IMR-90 (cell line): ENCODE results near the gene GATA2. TPM values are rescaled to one million over a fixed set of nuclear protein-coding genes. Genes with fewer than 3 reads are reported as not detected.

Experiments used
- ATAC-seq: fragments of 200-7000 bp; cut with Tn5 transposase; 2 replicates; pipeline ENCODE4 v1.9.1; 2020; ENCODE audit warnings: low read depth, mild to moderate bottlenecking, moderate library complexity
- BruUV-seq: library from RNA; stranded (reverse); fragments of 400-500 nt; replicated peaks from 2 replicates; lab custom pipeline; 2021; lab: Mats Ljungman, UMichigan
- CTCF ChIA-PET: fragments of 300-600 bp; formaldehyde crosslinking; extraction: SDS; loops from one replicate; lab custom pipeline; 2021; ENCODE audit warnings: antibody characterized with exemption; lab: Yijun Ruan, JAX
- POLR2A ChIA-PET: fragments of 300-600 bp; sonication (Branson Sonifier 250); formaldehyde crosslinking; loops from one replicate; lab custom pipeline; 2022; ENCODE audit warnings: antibody characterized with exemption; ENCODE audit not compliant: unreplicated experiment; lab: Charles Lee
- DNase-seq: peaks from one replicate; pipeline ENCODE4 v3.0.0; 2013
- H2AFZ ChIP-seq: replicated peaks from 2 replicates; pipeline ENCODE3; 2013; ENCODE audit warnings: low read length, mild to moderate bottlenecking; ENCODE audit not compliant: poor library complexity
- H2AK5ac ChIP-seq: 2 replicates; pipeline ENCODE4 v1.6.1; 2013; ENCODE audit warnings: low read depth, low read length, inconsistent platforms
- H2AK9ac ChIP-seq: replicated peaks from 2 replicates; pipeline ENCODE3; 2013; ENCODE audit warnings: mild to moderate bottlenecking, low read depth, low read length, moderate library complexity; ENCODE audit not compliant: poor library complexity
- H2BK120ac ChIP-seq: 2 replicates; pipeline ENCODE4 v1.6.1; 2013; ENCODE audit warnings: low read depth, low read length, inconsistent platforms
- H2BK15ac ChIP-seq: 3 replicates; pipeline ENCODE4 v1.6.1; 2013; ENCODE audit warnings: low read depth, low read length, inconsistent platforms
- H2BK20ac ChIP-seq: 2 replicates; pipeline ENCODE4 v1.6.1; 2013; ENCODE audit warnings: low read depth, mild to moderate bottlenecking, inconsistent platforms, low read length, moderate library complexity
- H2BK5ac ChIP-seq: 2 replicates; pipeline ENCODE4 v1.6.1; 2013; ENCODE audit warnings: mild to moderate bottlenecking, low read depth, low read length, inconsistent platforms; ENCODE audit not compliant: poor library complexity, severe bottlenecking
- H3K14ac ChIP-seq: replicated peaks from 2 replicates; pipeline ENCODE4 v1.6.1; 2013; ENCODE audit warnings: low read depth, low read length, inconsistent platforms
- H3K18ac ChIP-seq: 2 replicates; pipeline ENCODE4 v1.6.1; 2013; ENCODE audit warnings: low read depth, low read length, control low read depth
- H3K23ac ChIP-seq: 2 replicates; pipeline ENCODE4 v1.6.1; 2013; ENCODE audit warnings: low read depth, low read length, inconsistent platforms
- H3K27ac ChIP-seq: 2 replicates; pipeline ENCODE4 v1.5.1; 2013; ENCODE audit warnings: mild to moderate bottlenecking, control low read depth, low read length; ENCODE audit not compliant: insufficient read depth
- H3K27me3 ChIP-seq: 2 replicates; pipeline ENCODE4 v1.6.1; 2013; ENCODE audit warnings: low read length; ENCODE audit not compliant: control insufficient read depth, insufficient read depth
- H3K36me3 ChIP-seq: 2 replicates; pipeline ENCODE4 v1.6.1; 2013; ENCODE audit warnings: low read length, mixed read lengths; ENCODE audit not compliant: control insufficient read depth, insufficient read depth
- H3K4ac ChIP-seq: 2 replicates; pipeline ENCODE4 v1.6.1; 2013; ENCODE audit warnings: low read depth, low read length, inconsistent platforms
- H3K4me1 ChIP-seq: 2 replicates; pipeline ENCODE4 v1.6.1; 2013; ENCODE audit warnings: low read length, mixed read lengths; ENCODE audit not compliant: control insufficient read depth, insufficient read depth
- H3K4me2 ChIP-seq: 2 replicates; pipeline ENCODE4 v1.6.1; 2013; ENCODE audit warnings: low read depth, mild to moderate bottlenecking, control low read depth, low read length, moderate library complexity
- H3K4me3 ChIP-seq: 2 replicates; pipeline ENCODE4 v1.5.1; 2013; ENCODE audit warnings: low read depth, mild to moderate bottlenecking, control low read depth, low read length, moderate library complexity; ENCODE audit not compliant: insufficient read depth
- H3K56ac ChIP-seq: 2 replicates; pipeline ENCODE4 v1.6.1; 2013; ENCODE audit warnings: low read length, inconsistent platforms; ENCODE audit not compliant: insufficient read depth; ENCODE audit errors: extremely low read depth
- H3K79me1 ChIP-seq, 2 experiments: 2 replicates each; pipeline ENCODE4 v1.6.1; 2013; ENCODE audit warnings: low read length in 2 of 2, inconsistent platforms in 1 of 2, low read depth in 1 of 2
- H3K9ac ChIP-seq: 2 replicates; pipeline ENCODE4 v1.6.1; 2013; ENCODE audit warnings: low read depth, low read length, control low read depth
- H3K9me1 ChIP-seq: 2 replicates; pipeline ENCODE4 v1.6.1; 2013; ENCODE audit warnings: low read length, inconsistent platforms; ENCODE audit not compliant: insufficient read depth
- H3K9me3 ChIP-seq: 2 replicates; pipeline ENCODE4 v1.6.1; 2013; ENCODE audit warnings: low read length; ENCODE audit not compliant: control insufficient read depth, insufficient read depth
- H4K20me1 ChIP-seq: 2 replicates; pipeline ENCODE4 v1.6.1; 2013; ENCODE audit warnings: low read length, inconsistent platforms; ENCODE audit not compliant: insufficient read depth
- H4K5ac ChIP-seq: 2 replicates; pipeline ENCODE4 v1.6.1; 2013; ENCODE audit warnings: mild to moderate bottlenecking, low read depth, low read length, control low read depth
- H4K8ac ChIP-seq, 2 experiments: 2 replicates each; pipeline ENCODE4 v1.6.1; 2013; ENCODE audit warnings: low read depth in 2 of 2, low read length in 2 of 2, control low read depth in 1 of 2, inconsistent platforms in 1 of 2
- H4K91ac ChIP-seq: 2 replicates; pipeline ENCODE4 v1.6.1; 2013; ENCODE audit warnings: low read depth, low read length, inconsistent platforms; ENCODE audit not compliant: insufficient read depth
- BHLHE40 ChIP-seq: fragments of 150-350 bp; IDR thresholded peaks from 2 replicates; pipeline ENCODE4 v1.6.1; 2016; ENCODE audit warnings: mild to moderate bottlenecking, low read depth, low read length
- CEBPB ChIP-seq: IDR thresholded peaks from 2 replicates; pipeline ENCODE4 v1.6.1; 2012; ENCODE audit warnings: low read depth, low read length, improper control_type of control experiment
- CHD1 ChIP-seq: IDR thresholded peaks from 2 replicates; pipeline ENCODE4 v1.6.1; 2012; ENCODE audit warnings: low read depth, low read length, improper control_type of control experiment
- ELK1 ChIP-seq: fragments of 150-350 bp; IDR thresholded peaks from 2 replicates; pipeline ENCODE4 v1.6.1; 2016; ENCODE audit warnings: low read depth, mild to moderate bottlenecking, low read length, moderate library complexity, borderline replicate concordance
- FOS ChIP-seq: fragments of 150-350 bp; IDR thresholded peaks from 2 replicates; pipeline ENCODE4 v1.6.1; 2016; ENCODE audit warnings: low read depth, low read length
- MAFK ChIP-seq: IDR thresholded peaks from 2 replicates; pipeline ENCODE4 v1.6.1; 2012; ENCODE audit warnings: low read depth, low read length, improper control_type of control experiment
- MAZ ChIP-seq: IDR thresholded peaks from 2 replicates; pipeline ENCODE4 v1.6.1; 2012; ENCODE audit warnings: low read depth, mild to moderate bottlenecking, low read length, improper control_type of control experiment, moderate library complexity, borderline replicate concordance
- MXI1 ChIP-seq: IDR thresholded peaks from 2 replicates; pipeline ENCODE4 v1.6.1; 2012; ENCODE audit warnings: low read depth, mild to moderate bottlenecking, low read length, moderate library complexity, borderline replicate concordance
- NFE2L2 ChIP-seq: fragments of 150-350 bp; IDR thresholded peaks from 2 replicates; pipeline ENCODE4 v1.6.1; 2016; ENCODE audit warnings: low read depth, mild to moderate bottlenecking, low read length
- POLR2A ChIP-seq: IDR thresholded peaks from 2 replicates; pipeline ENCODE4 v1.6.1; 2012; ENCODE audit warnings: mild to moderate bottlenecking, low read depth, low read length
- RAD21 ChIP-seq: IDR thresholded peaks from 2 replicates; pipeline ENCODE4 v1.6.1; 2012; ENCODE audit warnings: low read length, improper control_type of control experiment
- RCOR1 ChIP-seq: IDR thresholded peaks from 2 replicates; pipeline ENCODE4 v1.6.1; 2012; ENCODE audit warnings: mild to moderate bottlenecking, low read length, improper control_type of control experiment; ENCODE audit not compliant: insufficient replicate concordance
- RFX5 ChIP-seq: IDR thresholded peaks from 2 replicates; pipeline ENCODE4 v1.8.0; 2012; ENCODE audit warnings: low read depth, mild to moderate bottlenecking, low read length, moderate library complexity
- SMC3 ChIP-seq: fragments of 150-350 bp; IDR thresholded peaks from 2 replicates; pipeline ENCODE4 v1.6.1; 2016; ENCODE audit warnings: low read depth, mild to moderate bottlenecking, antibody characterized with exemption, low read length, moderate library complexity
- USF2 ChIP-seq: fragments of 150-350 bp; IDR thresholded peaks from 2 replicates; pipeline ENCODE4 v1.6.1; 2017; ENCODE audit warnings: mild to moderate bottlenecking, antibody characterized with exemption, low read length, low read depth
- WGBS, 2 experiments: methylation state at CpG; one replicate each; pipeline versions ENCODE4 v1.1.5 to v1.1.7; 2013; ENCODE audit warnings: missing lambda C conversion rate in 2 of 2; ENCODE audit not compliant: insufficient read length in 1 of 2; ENCODE audit errors: extremely low coverage in 2 of 2; 5-methylcytosine and 5-hydroxymethylcytosine counted together
- dilution Hi-C: fragments of 300-500 bp; cut with HindIII; formaldehyde crosslinking; loops from one replicate; pipeline ENCODE4 v1.14.3; 2018; ENCODE audit warnings: low sequenced_read_pairs; ENCODE audit not compliant: unreplicated experiment
- in situ Hi-C: fragments of 300-500 bp; cut with MboI; formaldehyde crosslinking; loops from 3 replicates; pipeline ENCODE4 v1.14.3; 2019; ENCODE audit warnings: low sequenced_read_pairs, inconsistent platforms, mixed read lengths
- intact Hi-C: fragments of 100-400 bp; cut with micrococcal nuclease; formaldehyde crosslinking; loops from 2 replicates; pipeline ENCODE4 v1.10.0; 2022
- polyA plus RNA-seq, 3 experiments: library from polyadenylated mRNA; depleted of rRNA; stranded (reverse); fragments of >200 nt; gene quantifications; 2 replicates each; pipeline ENCODE4 v1.2.3, GENCODE V29; 2012; ENCODE audit warnings: low replicate concordance in 1 of 3
- total RNA-seq: library from RNA; depleted of rRNA; stranded (reverse); fragments of >200 nt; gene quantifications from 2 replicates; pipeline ENCODE4 v1.2.3, GENCODE V29; 2012
- TF ChIP-seq, protein P1 (sequence below): conservative IDR thresholded peaks from 2 replicates; pipeline ENCODE4 v1.5.1; 2012; ENCODE audit warnings: mild to moderate bottlenecking, low read depth, low read length, improper control_type of control experiment

The GATA2 gene
- total and polyA plus RNA-seq, 2 of the 4 experiments (the other 2 are of a cell fraction) = 2.2 to 13.5 TPM

- Histone ChIP-seq H3K27ac (no peak overlapping the region), H3K9ac (no peak overlapping the region), H3K36me3 (no peaks in the 10 kb centered on the region), H3K27me3 (peaks cover 56% of the 10 kb centered on the region), H3K14ac (no peak overlapping the region), H2BK15ac (no peak overlapping the region), H3K9me3 (no peaks in the 10 kb centered on the region), H3K9me1 (peaks cover 4% of the 10 kb centered on the region; the same call in 1 of the 2 replicates), H3K4me1 (no peaks in the 10 kb centered on the region), H2AK5ac (no peak overlapping the region), H4K91ac (no peak overlapping the region), H3K18ac (no peak overlapping the region), H4K5ac (no peak overlapping the region), H3K23ac (no peak overlapping the region), H3K4ac (no peak overlapping the region), H4K8ac (no peak overlapping the region), H2BK20ac (no peak overlapping the region), H2AK9ac (no peak overlapping the region), H3K56ac (no peak overlapping the region), H3K4me2 (no peak overlapping the region), H2BK120ac (no peak overlapping the region), H4K20me1 (no peaks in the 10 kb centered on the region), H2AFZ (no peak overlapping the region), H2BK5ac (no peak overlapping the region), H3K79me1 (no peaks in the 10 kb centered on the region), H3K4me3 (no peak overlapping the region)
- ATAC-seq (no peak), DNase-seq (no peak)
- intact Hi-C loops (no loop called here), dilution Hi-C loops (no loop called here), in situ Hi-C loops (no loop called here)
- ChIA-PET CTCF (no interaction called here), POLR2A (no interaction called here)
- TF ChIP-seq ELK1 (no peak), CEBPB (no peak), MAFK (no peak), USF2 (no peak), RAD21 (no peak), MAZ (no peak), SMC3 (no peak), NFE2L2 (no peak), RFX5 (no peak), POLR2A (no peak), BHLHE40 (no peak), RCOR1 (no peak), CHD1 (no peak), MXI1 (no peak), FOS (no peak)
- TF ChIP-seq, protein P1, sequence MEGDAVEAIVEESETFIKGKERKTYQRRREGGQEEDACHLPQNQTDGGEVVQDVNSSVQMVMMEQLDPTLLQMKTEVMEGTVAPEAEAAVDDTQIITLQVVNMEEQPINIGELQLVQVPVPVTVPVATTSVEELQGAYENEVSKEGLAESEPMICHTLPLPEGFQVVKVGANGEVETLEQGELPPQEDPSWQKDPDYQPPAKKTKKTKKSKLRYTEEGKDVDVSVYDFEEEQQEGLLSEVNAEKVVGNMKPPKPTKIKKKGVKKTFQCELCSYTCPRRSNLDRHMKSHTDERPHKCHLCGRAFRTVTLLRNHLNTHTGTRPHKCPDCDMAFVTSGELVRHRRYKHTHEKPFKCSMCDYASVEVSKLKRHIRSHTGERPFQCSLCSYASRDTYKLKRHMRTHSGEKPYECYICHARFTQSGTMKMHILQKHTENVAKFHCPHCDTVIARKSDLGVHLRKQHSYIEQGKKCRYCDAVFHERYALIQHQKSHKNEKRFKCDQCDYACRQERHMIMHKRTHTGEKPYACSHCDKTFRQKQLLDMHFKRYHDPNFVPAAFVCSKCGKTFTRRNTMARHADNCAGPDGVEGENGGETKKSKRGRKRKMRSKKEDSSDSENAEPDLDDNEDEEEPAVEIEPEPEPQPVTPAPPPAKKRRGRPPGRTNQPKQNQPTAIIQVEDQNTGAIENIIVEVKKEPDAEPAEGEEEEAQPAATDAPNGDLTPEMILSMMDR = no peak
- BruUV-seq = no TSS peak
- WGBS, 2 experiments = 88% methylated on average over 3 of the region's 11 CpGs; no CpG with 5 or more reads in 1 of the 2 experiments
These were observed 29.6 kb downstream of the GATA2 start for GRCh38 chr3:128463354-128463753.
